Measurements from ENCODE around the gene TMCO4. TPM values are rescaled to one million over a fixed set of nuclear protein-coding genes. Genes with fewer than 3 reads are reported as not detected.
"Not testable (repeated sequence)": the region's sequence is repeated elsewhere in the genome, so short reads cannot be mapped to it uniquely, and the experiment has no call there.

Gene TMCO4
- polyA plus RNA-seq, 1 donor: 19.4 TPM

GRCh38 chr1:19656134-19656779, 143.5 kb downstream of the TMCO4 start:
- no peak for DNase-seq

GRCh38 chr1:19655718-19656080, 144.0 kb downstream of the TMCO4 start:
- DNase-seq: no peak

DNA sequence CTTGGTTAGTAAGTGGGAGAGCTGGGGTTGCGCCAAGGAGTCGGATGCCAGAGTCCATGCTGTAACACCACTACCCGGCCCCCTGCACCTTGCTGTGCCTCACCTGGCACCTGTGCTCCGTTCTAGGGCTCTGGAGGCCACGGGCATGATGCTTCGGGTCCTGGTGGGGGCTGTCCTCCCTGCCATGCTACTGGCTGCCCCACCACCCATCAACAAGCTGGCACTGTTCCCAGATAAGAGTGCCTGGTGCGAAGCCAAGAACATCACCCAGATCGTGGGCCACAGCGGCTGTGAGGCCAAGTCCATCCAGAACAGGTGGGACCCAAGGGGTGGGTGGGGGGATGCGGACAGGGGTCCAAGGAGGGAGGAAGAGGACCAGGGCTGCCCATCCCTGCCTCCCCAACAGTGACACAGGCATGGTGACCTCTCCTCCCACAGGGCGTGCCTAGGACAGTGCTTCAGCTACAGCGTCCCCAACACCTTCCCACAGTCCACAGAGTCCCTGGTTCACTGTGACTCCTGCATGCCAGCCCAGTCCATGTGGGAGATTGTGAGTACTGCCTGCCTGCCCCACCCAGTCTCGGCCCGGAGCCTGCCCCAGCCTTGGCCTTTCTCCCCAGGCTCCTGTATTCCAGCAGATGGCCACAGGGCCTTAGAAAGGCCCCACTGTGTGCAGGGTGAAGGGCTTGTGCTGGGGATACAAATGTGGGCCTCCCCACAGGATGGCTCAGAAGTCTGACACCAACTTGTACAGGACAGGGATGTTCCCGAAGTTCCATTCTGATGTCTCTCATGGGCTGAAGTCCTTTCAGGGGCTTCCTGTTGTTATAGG, 144.6 kb downstream of the TMCO4 start:
- DNase-seq: no peak

DNA sequence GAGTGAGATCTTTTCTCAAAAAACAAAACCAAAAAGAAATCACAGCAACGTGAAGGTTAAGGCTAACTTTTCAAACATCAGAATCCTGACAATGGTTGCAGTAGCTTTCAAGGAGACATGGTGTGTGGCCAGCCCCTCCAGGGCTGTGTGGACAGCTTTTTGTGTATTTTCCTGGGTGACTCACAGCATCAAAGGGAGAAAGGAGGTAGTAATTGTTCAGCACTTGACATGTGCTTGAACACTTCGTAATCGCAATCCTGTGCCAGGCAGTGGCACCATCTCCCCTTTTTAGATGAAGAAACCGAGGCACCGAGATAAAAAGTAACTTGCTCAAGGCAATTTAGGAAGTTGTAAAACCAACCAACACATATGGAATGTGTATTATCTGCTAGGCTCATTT, 145.3 kb downstream of the TMCO4 start:
- no peak for DNase-seq

DNA sequence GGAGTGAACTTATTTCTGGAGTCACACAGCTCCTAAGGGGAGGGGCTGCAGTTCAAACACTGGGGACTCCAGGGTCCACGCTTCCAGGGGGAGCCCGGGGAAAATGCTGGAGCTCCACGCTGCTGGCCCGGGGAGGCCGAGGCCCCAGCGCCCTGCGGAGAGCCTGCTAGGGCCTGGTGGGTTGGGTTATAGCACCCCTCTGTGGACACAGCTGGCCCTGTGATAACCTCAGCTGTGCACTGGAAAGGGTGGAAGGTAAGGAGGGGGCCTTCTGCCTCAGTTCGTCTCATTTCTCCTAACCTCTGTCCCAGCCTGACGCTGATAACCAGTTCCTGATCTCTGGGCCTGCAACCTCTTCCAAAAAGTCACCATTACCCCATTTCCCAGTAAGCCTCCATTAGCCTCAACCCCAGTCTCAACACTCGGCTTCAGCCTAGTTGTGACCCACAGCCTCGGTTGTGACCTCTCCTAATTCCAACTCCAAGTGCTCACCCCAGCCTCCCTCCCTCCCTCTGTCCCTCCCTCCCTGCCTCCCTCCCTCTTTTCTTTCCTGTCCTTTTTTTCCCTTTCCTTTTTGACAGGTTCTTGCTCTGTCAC, 148.5 kb downstream of the TMCO4 start:
- no peak for DNase-seq

DNA sequence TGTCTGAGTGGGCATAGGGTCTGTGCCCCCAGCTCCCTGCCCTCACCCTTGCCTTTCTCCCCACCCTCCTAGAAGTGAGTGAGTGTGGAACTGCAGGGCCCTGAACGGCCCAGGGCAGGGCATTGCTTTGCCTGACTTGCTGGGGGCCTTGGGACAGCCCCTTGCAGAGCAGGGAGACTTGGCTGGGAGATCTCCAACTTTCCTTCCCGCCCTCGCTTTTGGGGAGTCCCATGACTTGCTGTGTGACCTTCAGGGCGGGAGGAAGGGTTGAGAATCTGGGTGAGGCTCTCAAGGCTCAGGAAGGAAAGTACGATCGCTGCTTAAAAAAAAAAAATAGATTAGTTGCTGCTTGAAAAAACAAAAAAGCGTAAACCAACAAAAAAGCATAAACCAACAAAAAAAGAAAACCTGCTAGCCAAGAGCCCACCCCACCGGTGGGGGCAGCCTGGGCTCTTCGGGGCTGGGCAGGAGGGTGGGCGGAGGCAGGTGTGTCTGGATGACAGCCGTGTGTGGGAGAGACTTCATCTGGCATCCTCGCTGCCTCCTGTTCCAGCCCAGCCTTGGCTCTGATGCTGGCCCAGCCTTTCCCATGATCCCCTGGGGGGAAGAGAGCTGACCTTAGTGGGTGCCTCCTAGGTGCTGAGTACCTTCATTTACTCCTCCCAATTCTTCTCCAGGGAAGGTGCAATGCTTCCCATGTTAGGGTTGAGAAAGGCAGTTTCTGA, 149.1 kb downstream of the TMCO4 start:
- DNase-seq: no peak

- DNase-seq: no peak
Measured at GRCh38 chr1:19648689-19649088, 151.0 kb downstream of the TMCO4 start.

DNA sequence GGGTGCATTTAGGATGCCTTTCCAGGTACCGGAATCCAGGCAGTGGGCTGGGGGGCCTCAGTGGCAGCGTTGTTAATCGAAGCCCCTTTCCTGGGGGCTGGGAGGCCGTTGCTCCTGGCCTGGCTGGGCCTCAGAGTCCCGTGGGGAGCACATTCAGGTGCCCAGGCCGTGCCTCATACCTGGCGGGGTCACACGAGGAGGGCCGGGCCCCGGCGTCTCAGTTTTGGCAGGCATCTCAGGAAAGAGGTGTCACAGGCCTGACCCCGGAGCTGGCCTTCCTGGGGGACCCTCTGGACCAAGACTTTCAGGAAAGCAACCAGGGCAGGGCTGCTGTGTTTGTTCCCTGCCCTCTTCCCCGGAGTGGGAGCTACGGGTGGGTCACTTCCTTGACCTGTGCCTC, 151.5 kb downstream of the TMCO4 start:
- no peak for DNase-seq

GRCh38 chr1:19647643-19648042, 152.1 kb downstream of the TMCO4 start:
- DNase-seq: no peak

DNA sequence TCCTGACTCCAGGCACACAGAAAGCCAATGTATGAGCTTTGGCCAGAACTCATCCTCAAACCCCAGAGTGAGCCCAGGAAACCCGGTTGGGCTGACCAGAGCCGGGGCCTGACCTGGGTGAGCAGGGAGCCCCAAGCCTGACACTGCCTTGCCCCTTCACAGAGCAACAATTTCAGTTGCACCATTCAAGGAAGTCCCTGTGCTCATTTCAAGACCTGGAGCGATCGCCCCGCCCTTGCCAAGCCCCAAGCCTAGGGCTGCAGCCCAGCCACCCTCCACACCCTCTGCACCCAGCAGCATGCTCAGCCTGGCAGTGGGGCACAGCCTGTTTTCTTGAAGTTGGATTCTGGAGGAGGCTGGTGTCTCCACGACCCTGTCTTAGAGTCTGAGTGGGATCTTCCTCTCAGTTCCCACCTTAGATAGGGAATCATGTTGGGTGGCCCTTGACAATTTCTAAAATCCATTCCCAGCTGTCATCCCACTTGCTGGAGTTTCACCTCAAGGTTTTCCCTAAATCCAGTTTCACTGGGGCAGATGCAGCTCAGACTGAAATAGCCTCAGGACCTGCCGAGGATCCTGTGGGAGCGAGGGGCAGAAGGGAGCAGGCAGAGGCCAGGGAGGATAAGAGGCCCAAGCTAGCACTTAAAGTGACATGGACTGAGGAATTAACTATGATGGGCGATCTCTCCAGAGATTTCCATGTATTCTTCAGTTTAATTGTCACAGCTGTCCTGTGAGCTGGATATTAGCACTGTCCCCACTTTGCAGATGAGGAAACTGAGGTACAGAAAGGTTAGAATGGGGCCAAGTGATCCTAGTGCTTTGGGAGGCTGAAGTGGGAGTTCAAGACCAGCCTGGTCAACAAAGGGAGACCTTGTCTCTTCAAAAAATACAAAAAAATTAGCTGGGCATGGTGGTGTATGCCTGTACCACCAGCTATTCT, 153.1 kb downstream of the TMCO4 start:
- DNase-seq: no peak

- DNase-seq: no peak
Measured at GRCh38 chr1:19645411-19646251, 154.1 kb downstream of the TMCO4 start.

DNA sequence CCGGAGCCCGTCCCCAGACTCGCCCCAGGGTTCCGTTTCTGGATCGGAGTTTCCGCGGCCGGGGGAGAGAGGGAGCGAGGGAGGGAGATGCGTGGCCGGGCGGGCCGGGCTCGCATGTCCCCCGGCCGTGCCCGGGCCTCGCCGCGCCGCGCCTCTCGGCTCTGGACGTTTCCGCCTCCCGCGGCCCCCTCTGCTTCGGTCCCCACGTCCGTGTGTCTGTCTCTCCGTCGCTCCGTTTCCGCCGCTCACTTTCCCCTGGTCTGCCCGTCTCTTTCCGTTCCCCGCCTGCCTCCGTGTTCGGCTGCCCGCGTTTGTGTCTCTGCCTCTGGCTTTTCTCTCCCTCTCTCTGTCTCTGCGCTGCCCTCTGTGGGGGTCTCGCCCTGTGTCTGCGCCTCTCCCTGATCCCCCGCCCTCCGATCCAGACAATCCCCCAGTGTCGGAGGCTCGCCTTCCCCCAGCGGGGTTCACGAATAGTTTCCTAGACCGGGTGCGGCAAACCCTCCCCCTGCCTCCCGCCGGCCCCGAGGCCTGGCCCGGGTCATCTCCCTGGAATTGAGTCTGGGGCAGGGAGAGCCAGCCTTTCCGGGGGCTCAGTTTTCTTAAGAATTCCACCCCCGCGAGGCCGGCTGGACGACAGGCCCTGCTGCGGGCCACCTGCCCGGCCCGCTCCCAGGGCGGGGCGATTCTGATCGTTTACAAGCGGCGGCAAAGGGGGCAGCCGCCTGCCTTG, 154.9 kb downstream of the TMCO4 start:
- no peak for DNase-seq

DNA sequence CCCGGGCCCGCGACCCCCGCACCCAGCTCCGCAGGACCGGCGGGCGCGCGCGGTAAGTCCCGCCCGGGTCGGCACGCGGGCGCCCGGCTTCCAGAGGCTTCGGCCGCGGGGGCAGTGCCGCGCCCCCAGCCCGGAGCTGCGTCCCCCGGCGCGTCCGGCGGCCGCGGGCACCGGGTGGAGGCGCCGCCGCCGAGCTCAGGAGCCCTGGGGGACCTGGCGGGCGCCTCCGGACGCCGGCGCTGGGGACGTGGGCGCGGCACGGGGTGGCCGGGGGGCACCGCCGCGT, 155.4 kb downstream of the TMCO4 start:
- DNase-seq: no peak

DNA sequence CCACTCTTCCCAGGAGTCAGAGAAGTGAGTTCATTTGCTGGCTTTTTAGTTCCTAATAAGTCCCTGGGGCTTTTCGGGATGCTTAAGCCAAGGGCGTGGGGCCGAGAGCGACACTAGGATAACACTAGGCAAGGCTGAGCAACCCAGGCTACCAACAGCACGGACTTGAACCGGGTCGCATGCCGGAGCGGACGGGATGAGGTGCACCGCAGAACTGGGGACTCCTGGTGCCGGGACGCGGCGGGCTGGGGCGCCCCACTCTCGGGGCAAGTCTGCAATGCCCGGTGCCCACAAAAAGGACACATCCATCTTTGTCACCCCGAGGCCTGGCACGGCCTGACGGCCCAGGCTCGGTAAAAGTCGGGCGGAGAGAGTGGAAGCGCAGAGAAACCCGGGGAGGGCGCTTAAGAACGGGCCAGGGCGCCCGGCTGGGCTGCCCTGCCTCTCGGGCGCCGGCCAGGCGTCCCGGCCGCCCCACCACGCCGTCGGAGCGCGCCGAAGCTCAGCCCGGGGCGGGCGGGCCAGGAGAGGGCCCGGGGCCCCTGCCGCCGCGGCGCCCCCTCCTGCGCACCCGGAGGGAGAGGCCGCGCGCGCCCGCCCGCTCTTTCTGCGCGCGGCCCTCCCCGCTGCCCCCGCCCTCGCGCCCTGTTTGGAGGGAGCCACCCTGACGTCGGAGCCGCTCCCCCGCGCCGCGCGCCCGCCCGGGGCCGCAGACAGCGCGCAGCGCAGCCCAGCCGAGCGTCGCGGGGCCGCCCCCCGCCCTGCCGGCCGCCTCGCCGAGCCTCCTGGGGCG, 155.9 kb downstream of the TMCO4 start, which contains the start of gene NBL1:
NBL1 (plus strand) TSS at position 710 of the 793 bp plus-strand sequence. CDS start 10,720 bp downstream, outside the sequence.
- DNase-seq: no peak

DNA sequence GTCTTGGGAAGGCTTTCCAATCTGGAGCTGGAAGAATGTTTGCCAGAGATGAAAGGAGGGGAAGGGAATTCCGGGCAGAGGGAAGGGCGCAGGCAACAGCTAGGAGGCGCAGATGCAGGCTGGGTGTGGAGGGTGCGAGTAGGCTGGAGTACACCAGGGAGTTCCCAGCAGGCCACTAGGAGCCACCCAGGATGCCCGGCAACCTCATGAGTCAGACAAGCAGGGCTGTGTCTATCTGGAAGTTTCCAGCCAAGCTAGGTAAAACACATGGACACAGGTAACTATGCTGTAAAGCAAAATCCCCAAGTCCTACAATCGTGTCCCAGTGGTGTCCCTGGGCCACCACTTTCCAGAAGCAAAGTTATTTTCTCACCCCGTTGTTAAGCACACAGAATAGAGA, 156.6 kb downstream of the TMCO4 start:
- no peak for DNase-seq

GRCh38 chr1:19640363-19641316, 159.1 kb downstream of the TMCO4 start:
- no peak for DNase-seq

- DNase-seq: no peak
Measured at GRCh38 chr1:19639999-19640362, 159.7 kb downstream of the TMCO4 start.

DNA sequence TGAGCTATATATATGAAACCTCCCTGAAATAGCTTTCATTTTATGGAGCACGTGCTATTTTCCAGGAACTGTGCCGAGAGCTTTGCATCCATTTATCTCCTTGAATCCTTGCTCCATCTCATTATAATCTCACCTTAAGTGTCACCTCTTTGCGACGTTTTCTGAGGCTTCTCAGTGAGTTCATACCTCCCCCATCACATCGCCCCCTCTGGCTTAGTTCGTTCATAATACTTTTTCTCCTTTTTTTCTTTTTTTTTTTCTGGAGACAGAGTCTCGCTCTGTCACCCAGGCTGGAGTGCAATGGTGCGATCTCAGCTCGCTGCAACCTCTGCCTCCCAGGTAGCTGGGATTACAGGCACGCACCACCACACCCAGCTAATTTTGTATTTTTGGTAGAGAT, 160.5 kb downstream of the TMCO4 start:
- not testable (repeated sequence) for DNase-seq
